Measurements from ENCODE around the gene FARSA.
"Not testable (repeated sequence)": the region's sequence is repeated elsewhere in the genome, so short reads cannot be mapped to it uniquely, and the experiment has no call there.

FARSA gene

GRCh38 chr19:12953799-12954611 lies 20.5 kb upstream of the FARSA start:
- DNase-seq = no peak

- DNase-seq = no peak
Measured at GRCh38 chr19:12953138-12953798, 19.8 kb upstream of the FARSA start.

DNA sequence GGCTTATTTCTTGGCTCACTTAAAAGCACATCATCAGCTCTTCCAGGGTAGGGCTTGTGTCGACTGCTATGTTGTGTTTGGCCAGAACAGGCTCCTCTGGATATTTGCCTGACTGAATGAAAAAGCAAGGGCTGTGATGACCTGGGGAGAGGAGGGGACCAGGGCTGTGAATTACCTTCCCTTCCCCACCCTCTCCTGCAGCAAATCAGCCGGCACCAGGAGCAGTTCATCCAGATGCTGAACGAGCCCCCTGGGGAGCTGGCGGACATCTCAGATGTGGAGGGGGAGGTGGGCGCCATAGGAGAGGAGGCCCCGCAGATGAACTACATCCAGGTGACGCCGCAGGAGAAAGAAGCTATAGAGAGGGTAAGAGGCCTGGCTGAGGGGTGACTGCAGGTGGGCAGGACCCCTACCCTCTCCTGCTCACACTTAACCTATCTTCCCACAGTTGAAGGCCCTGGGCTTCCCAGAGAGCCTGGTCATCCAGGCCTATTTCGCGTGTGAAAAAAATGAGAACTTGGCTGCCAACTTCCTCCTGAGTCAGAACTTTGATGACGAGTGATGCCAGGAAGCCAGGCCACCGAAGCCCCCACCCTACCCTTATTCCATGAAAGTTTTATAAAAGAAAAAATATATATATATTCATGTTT lies 19.1 kb upstream of the FARSA start:
- peak; percentile 83 for DNase-seq

GRCh38 chr19:12952050-12952449 lies 18.5 kb upstream of the FARSA start:
- not testable (repeated sequence) for DNase-seq

DNA sequence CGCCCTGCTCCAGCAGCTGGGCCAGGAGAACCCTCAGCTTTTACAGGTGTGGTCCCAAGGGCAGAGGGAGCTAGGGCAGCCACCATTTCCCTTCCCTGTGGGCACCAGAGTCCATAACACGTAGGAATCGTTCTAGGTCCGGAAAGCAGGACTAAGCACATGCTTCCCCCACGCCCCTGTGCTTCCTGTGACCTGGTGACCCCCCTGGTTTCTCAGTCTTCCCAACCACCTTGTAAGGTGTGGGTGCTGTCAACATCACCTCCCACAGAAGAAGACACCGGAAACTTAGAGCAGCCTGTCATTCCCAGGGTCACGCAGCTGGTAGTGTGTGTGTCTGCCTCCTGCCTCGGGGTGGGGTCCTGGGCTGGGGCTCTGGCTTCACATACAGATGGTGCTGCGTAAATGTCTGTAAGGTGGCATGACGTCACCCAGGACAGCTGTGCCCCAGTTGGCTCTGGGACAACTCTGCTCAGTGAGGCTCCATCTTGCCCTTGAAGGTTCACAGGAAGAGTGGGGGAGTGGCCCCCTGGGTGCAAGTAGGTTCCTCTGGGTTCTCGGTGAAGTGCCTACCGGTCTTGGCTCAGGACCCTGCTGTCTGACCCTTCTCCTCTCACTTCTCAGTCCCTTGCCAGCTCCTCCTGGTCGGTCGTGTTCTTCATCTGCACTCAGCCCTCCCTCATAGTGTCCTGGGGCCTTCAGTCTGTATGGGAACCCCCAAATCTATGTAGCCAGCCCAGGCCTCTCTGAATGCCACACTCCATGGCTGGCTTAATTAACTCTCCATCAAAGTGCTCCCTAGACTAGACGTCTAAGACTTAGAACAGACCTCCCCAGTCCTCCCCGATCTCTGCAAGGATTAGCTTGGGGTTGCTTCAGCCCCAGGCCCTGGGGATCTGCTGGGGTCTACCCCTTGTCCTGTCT lies 16.1 kb upstream of the FARSA start:
- DNase-seq = no peak

DNA sequence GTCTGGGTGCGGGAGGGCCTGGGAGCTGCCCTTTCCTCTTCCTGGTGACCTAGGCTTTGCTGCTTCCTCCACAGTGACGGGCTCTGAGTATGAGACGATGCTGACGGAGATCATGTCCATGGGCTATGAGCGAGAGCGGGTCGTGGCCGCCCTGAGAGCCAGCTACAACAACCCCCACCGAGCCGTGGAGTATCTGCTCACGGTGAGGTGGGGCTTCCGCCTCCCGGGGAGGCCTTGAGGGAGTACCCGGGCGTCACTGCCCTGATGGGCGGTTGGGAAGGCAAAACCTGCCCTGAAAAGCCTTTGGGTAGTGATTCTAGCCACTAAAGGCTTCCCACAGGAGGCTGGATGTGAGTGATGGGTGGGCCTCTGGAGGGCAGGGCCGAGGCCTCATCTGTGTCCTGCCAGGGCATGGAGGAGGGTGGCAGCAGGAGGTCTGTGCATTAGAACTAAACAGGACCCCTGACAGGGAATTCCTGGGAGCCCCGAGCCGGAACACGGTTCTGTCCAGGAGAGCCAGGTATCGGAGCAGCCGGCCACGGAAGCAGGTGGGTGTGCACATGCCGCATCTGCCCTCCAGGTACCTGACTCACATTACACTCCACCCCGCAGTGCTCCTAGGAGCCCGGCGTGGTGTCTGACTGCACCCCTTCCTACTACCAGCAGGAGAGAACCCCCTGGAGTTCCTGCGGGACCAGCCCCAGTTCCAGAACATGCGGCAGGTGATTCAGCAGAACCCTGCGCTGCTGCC lies 15.3 kb upstream of the FARSA start:
- DNase-seq = no peak

- no peak for DNase-seq
Measured at GRCh38 chr19:12947702-12948611, 14.4 kb upstream of the FARSA start.

DNA sequence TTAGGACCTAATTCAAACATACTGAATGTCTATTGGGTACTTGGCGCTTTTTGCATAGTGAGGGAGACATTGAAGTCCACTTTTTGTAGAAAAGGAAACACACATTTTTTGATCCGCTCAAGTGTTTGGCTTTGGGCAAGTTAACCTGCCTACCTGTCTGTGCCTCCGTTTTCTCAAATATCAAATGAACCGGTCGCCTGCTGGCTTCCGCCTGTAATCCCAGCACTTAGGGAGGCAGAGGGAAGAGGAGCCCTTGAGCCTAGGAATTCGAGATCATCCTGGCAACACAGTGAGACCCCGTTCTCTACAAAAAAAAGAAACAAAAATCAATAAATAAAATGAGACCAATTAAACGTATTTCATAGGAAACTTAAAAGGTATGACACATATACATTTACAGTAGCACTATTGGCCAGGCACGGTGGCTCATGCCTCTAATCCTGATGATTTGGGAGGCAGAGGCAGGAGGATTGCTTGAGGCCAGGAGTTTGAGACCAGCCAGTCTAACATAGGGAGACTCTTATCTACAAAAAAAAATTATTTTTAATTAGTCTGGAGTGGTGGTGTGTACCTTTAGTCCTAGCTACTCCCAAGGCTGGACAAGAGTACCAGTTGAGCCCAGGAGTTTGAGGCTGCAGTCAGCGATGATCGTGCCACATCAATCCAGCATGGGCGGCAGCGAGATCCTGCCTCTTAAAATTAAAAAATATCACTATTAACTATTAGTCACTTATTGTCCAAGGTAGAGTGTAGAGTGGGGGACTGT lies 13.4 kb upstream of the FARSA start:
- no peak for DNase-seq

DNA sequence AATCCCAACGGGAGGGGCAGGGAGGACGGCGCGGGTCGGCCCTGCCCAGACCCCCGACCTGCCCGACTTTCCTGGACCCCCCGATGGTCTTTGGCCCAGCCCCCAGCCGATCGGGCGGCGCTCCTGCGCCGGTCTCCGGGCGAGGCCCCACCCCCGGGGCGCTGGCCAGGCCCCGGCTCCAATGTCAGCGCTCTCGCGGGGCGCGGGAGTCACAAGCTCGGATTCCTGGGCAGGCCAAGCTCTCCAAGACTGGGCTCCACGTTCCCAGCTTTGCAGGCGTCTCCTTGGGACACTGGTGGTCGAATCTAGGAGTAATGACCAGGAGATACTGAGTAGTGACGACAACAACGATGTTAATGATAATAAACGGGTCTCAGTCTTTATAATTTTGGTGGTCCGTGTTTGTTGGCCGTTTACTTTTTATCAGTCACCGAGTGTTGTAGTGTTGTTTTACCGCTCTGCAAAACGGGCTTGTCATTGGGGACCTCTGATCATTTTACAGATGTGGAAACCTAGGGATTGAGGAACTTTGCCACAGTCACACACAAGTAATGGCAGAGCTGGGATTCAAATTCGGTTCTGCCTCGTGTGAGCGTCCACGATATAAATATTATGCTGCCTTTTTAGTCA lies 12.7 kb upstream of the FARSA start:
- DNase-seq = peak; percentile 84

GRCh38 chr19:12945479-12946091 lies 12.1 kb upstream of the FARSA start, which contains the start of gene RAD23A:
Gene RAD23A, plus strand, starts transcription at chr19:12945862. Its CDS starts 87 bp downstream, at chr19:12945949.
- peak; percentile 99 for DNase-seq

GRCh38 chr19:12944104-12944674 lies 10.7 kb upstream of the FARSA start:
- no peak for DNase-seq

DNA sequence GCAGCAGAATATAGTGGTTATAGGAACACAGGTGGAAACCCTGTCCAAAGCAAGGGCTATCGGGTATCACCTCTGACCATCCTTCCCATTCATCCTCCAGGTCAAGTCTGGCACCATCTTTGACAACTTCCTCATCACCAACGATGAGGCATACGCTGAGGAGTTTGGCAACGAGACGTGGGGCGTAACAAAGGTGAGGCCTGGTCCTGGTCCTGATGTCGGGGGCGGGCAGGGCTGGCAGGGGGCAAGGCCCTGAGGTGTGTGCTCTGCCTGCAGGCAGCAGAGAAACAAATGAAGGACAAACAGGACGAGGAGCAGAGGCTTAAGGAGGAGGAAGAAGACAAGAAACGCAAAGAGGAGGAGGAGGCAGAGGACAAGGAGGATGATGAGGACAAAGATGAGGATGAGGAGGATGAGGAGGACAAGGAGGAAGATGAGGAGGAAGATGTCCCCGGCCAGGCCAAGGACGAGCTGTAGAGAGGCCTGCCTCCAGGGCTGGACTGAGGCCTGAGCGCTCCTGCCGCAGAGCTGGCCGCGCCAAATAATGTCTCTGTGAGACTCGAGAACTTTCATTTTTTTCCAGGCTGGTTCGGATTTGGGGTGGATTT lies 10.0 kb upstream of the FARSA start:
- no peak for DNase-seq

- DNase-seq = no peak
Measured at GRCh38 chr19:12940897-12941296, 7.4 kb upstream of the FARSA start.

DNA sequence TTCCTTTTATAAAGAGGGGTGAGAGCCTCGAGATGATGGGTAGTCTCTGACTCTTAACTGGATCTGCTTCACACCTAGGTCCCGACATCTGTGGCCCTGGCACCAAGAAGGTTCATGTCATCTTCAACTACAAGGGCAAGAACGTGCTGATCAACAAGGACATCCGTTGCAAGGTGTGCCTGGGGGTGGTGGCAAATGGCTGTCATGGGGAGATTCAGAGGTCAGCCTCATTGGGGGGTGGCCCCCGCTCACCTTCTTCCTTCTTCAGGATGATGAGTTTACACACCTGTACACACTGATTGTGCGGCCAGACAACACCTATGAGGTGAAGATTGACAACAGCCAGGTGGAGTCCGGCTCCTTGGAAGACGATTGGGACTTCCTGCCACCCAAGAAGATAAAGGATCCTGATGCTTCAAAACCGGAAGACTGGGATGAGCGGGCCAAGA lies 6.5 kb upstream of the FARSA start:
- no peak for DNase-seq

GRCh38 chr19:12938779-12939601 lies 5.5 kb upstream of the FARSA start:
- peak; percentile 33 for DNase-seq

DNA sequence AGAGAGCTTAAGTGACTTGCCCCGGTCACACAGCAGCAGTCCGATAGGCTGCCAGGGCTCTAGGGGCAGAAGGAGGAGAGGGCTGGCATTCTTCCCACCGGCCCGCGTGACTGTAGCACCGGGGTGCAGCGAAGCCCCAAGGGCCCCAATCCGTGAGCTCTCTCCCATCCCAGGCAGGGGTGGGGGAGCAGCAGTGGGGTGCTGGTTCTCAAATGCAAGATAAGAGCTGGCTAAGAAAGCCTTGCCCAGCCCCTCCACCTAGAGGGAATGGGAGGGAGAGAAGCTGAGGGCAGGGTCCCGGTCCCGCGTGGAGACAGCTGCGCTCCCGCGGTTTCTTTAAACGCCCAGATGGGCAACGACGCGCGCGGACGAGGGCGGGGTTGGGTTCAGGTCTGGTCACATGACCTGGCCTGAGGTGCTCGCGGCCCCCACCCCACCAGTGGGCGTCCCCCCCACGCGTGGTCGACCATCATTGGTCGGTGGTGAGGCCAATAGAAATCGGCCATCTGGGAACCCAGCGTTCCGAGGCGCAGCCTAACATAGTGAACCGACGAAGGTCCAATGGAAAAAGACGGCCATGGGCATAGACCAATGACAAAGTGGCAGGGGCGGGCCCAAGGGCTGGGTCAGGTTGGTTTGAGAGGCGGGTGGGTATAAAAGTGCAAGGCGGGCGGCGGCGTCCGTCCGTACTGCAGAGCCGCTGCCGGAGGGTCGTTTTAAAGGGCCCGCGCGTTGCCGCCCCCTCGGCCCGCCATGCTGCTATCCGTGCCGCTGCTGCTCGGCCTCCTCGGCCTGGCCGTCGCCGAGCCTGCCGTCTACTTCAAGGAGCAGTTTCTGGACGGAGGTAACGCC lies 4.6 kb upstream of the FARSA start, which contains the start of gene CALR:
CALR (plus strand) TSS at position 683 of the 852 bp plus-strand sequence; CDS start at position 754, 71 bp downstream.
- DNase-seq = peak; percentile 100

All from fibroblast of skin of scalp (primary cell).